ENCODE data around the gene YPEL2. TPM values are rescaled to one million over a fixed set of nuclear protein-coding genes. Genes with fewer than 3 reads are reported as not detected.

Gene YPEL2
- total RNA-seq, 1 experiment from 2014 or later, result 2.9 TPM

- intact Hi-C loops (cut with micrococcal nuclease; ENCODE audit: unreplicated experiment), result loop anchor here (2.0 kb wide), 1 partner anchor 34 kb away; no protein-coding TSS in a partner anchor
- Histone ChIP-seq H3K27me3 (replicated peaks; ENCODE audit: control insufficient read depth, insufficient read depth, low read length) (no peaks in the 10 kb centered on the region), H3K9me3 (no peaks in the 10 kb centered on the region), H3K4me3 (ENCODE audit: low read depth, low read length) (no peak overlapping the region), H3K4me1 (peaks cover 21% of the 10 kb centered on the region), H3K36me3 (ENCODE audit: control insufficient read depth, insufficient read depth, low read length) (no peaks in the 10 kb centered on the region)
- H3K27ac Mint-ChIP-seq (ENCODE audit: unreplicated experiment), result no peak overlapping the region
- POLR2A ChIA-PET, result no interaction called here
- no peak for DNase-seq
- H3K9me3 Mint-ChIP-seq (ENCODE audit: unreplicated experiment), result peaks cover 4% of the 10 kb centered on the region
- no peak for TF ChIP-seq CTCF (IDR thresholded peaks at IDR 0.05; ENCODE audit: insufficient read depth in 1 of 2, low read depth in 1 of 2, low read length in 1 of 2, severe bottlenecking in 1 of 2, unreplicated experiment in 1 of 2)
- no peaks in the 10 kb centered on the region for H3K4me1 Mint-ChIP-seq (ENCODE audit: low read depth, unreplicated experiment)
- CTCF ChIA-PET, result interaction anchor here (1.2 kb wide), 1 partner anchor 36 kb away, joined by 4 read pairs; no protein-coding TSS in a partner anchor
- BruUV-seq (replicated peaks), result no TSS peak
- H3K36me3 Mint-ChIP-seq (ENCODE audit: insufficient read depth, unreplicated experiment), result no peaks in the 10 kb centered on the region
- no peak overlapping the region for H3K4me3 Mint-ChIP-seq (ENCODE audit: unreplicated experiment)
- no peaks in the 10 kb centered on the region for H3K27me3 Mint-ChIP-seq (ENCODE audit: insufficient read depth, unreplicated experiment)
These were observed 69.8 kb downstream of the YPEL2 start for GRCh38 chr17:59401274-59401673.

- CTCF ChIA-PET, result interaction anchor here (0.8 to 1.2 kb wide), 2 partner anchors 36 to 72 kb away, joined by 4 read pairs; no protein-coding TSS in a partner anchor
- no peak for TF ChIP-seq CTCF (IDR thresholded peaks at IDR 0.05; ENCODE audit: insufficient read depth in 1 of 2, low read depth in 1 of 2, low read length in 1 of 2, severe bottlenecking in 1 of 2, unreplicated experiment in 1 of 2)
- H3K36me3 Mint-ChIP-seq (ENCODE audit: insufficient read depth, unreplicated experiment), result no peaks in the 10 kb centered on the region
- H3K27me3 Mint-ChIP-seq (ENCODE audit: insufficient read depth, unreplicated experiment), result no peaks in the 10 kb centered on the region
- H3K4me1 ChIP-seq, result peaks cover 21% of the 10 kb centered on the region
- DNase-seq, result no peak
- no peak overlapping the region for H3K4me3 Mint-ChIP-seq (ENCODE audit: unreplicated experiment)
- H3K9me3 ChIP-seq, result no peaks in the 10 kb centered on the region
- H3K36me3 ChIP-seq (ENCODE audit: control insufficient read depth, insufficient read depth, low read length), result no peaks in the 10 kb centered on the region
- H3K27me3 ChIP-seq (replicated peaks; ENCODE audit: control insufficient read depth, insufficient read depth, low read length), result no peaks in the 10 kb centered on the region
- POLR2A ChIA-PET, result no interaction called here
- no TSS peak for BruUV-seq (replicated peaks)
- H3K9me3 Mint-ChIP-seq (ENCODE audit: unreplicated experiment), result no peaks in the 10 kb centered on the region
- H3K4me1 Mint-ChIP-seq (ENCODE audit: low read depth, unreplicated experiment), result no peaks in the 10 kb centered on the region
- H3K27ac Mint-ChIP-seq (ENCODE audit: unreplicated experiment), result no peak overlapping the region
- intact Hi-C loops (cut with micrococcal nuclease; ENCODE audit: unreplicated experiment), result loop anchor here (2.0 kb wide), 1 partner anchor 35 kb away; no protein-coding TSS in a partner anchor
- H3K4me3 ChIP-seq (ENCODE audit: low read depth, low read length), result no peak overlapping the region
These were observed 70.3 kb downstream of the YPEL2 start for GRCh38 chr17:59401725-59402124.

- POLR2A ChIA-PET, result no interaction called here
- no TSS peak for BruUV-seq (replicated peaks)
- intact Hi-C loops (cut with micrococcal nuclease; ENCODE audit: unreplicated experiment), result no loop called here
- Mint-ChIP-seq H3K4me1 (ENCODE audit: low read depth, unreplicated experiment) (no peaks in the 10 kb centered on the region), H3K9me3 (ENCODE audit: unreplicated experiment) (no peaks in the 10 kb centered on the region), H3K27me3 (ENCODE audit: insufficient read depth, unreplicated experiment) (no peaks in the 10 kb centered on the region), H3K36me3 (ENCODE audit: insufficient read depth, unreplicated experiment) (no peaks in the 10 kb centered on the region), H3K27ac (ENCODE audit: unreplicated experiment) (no peak overlapping the region), H3K4me3 (ENCODE audit: unreplicated experiment) (no peak overlapping the region)
- no peak for TF ChIP-seq CTCF (IDR thresholded peaks at IDR 0.05; ENCODE audit: insufficient read depth in 1 of 2, low read depth in 1 of 2, low read length in 1 of 2, severe bottlenecking in 1 of 2, unreplicated experiment in 1 of 2)
- CTCF ChIA-PET, result interaction anchor here (0.5 to 1.2 kb wide), 3 partner anchors 32 to 73 kb away, joined by 4 to 6 read pairs (median 4); no protein-coding TSS in a partner anchor
- no peaks in the 10 kb centered on the region for H3K36me3 ChIP-seq (ENCODE audit: control insufficient read depth, insufficient read depth, low read length)
- H3K4me3 ChIP-seq (ENCODE audit: low read depth, low read length), result no peak overlapping the region
- DNase-seq, result no peak
- H3K27me3 ChIP-seq (replicated peaks; ENCODE audit: control insufficient read depth, insufficient read depth, low read length), result no peaks in the 10 kb centered on the region
- H3K9me3 ChIP-seq, result no peaks in the 10 kb centered on the region
- H3K4me1 ChIP-seq, result peaks cover 21% of the 10 kb centered on the region
These were observed 71.3 kb downstream of the YPEL2 start for GRCh38 chr17:59402760-59403159.

Data from Caco-2 (cell line).